ENCODE results near the gene DAP.

The DAP gene

GRCh38 chr5:10744681-10745080 is 16.4 kb downstream of the DAP start:
- Histone ChIP-seq H3K9me3 (ENCODE audit: insufficient read depth, low read length, severe bottlenecking) (peaks cover 5% of the 10 kb centered on the region), H3K4me1 (ENCODE audit: insufficient read depth, low read length) (no peaks in the 10 kb centered on the region), H3K4me3 (ENCODE audit: low read depth in 1 of 2, low read length in 2 of 2) (no peak overlapping the region), H4K20me1 (ENCODE audit: insufficient read depth, low read length) (peaks cover 4% of the 10 kb centered on the region; the same call in 1 of the 2 replicates), H3K27ac (ENCODE audit: low read length) (no peak overlapping the region), H3K79me2 (ENCODE audit: insufficient read depth, low read length) (peaks cover 25% of the 10 kb centered on the region), H3K4me2 (ENCODE audit: insufficient read depth, low read length) (no peak overlapping the region), H3K27me3 (ENCODE audit: insufficient read depth, low read length, poor library complexity) (no peaks in the 10 kb centered on the region), H2AFZ (ENCODE audit: low read depth, low read length) (no peak overlapping the region), H3K9ac (ENCODE audit: low read depth, low read length) (no peak overlapping the region), H3K36me3 (ENCODE audit: insufficient read depth, low read length) (peaks cover 95% of the 10 kb centered on the region)
- DNase-seq: no peak
- no peak for TF ChIP-seq EZH2 (IDR thresholded peaks at IDR 0.05; ENCODE audit: borderline replicate concordance, low read depth, low read length, severe bottlenecking)
- TF ChIP-seq CTCF (IDR thresholded peaks at IDR 0.05; ENCODE audit: borderline replicate concordance, extremely low read depth, low read length, poor library complexity, severe bottlenecking): no peak
- ATAC-seq (ENCODE audit: insufficient read depth, low read depth): no peak

GRCh38 chr5:10743951-10744350 is 17.1 kb downstream of the DAP start:
- Histone ChIP-seq H3K4me3 (ENCODE audit: low read depth in 1 of 2, low read length in 2 of 2) (no peak overlapping the region), H3K9me3 (ENCODE audit: insufficient read depth, low read length, severe bottlenecking) (peaks cover 5% of the 10 kb centered on the region), H3K9ac (ENCODE audit: low read depth, low read length) (no peak overlapping the region), H3K27me3 (ENCODE audit: insufficient read depth, low read length, poor library complexity) (no peaks in the 10 kb centered on the region), H3K36me3 (ENCODE audit: insufficient read depth, low read length) (peaks cover 93% of the 10 kb centered on the region), H3K4me2 (ENCODE audit: insufficient read depth, low read length) (no peak overlapping the region), H3K27ac (ENCODE audit: low read length) (no peak overlapping the region), H2AFZ (ENCODE audit: low read depth, low read length) (no peak overlapping the region), H3K79me2 (ENCODE audit: insufficient read depth, low read length) (peaks cover 24% of the 10 kb centered on the region; the same call in 1 of the 2 replicates), H3K4me1 (ENCODE audit: insufficient read depth, low read length) (no peaks in the 10 kb centered on the region), H4K20me1 (ENCODE audit: insufficient read depth, low read length) (peaks cover 4% of the 10 kb centered on the region; the same call in 1 of the 2 replicates)
- ATAC-seq (ENCODE audit: insufficient read depth, low read depth): no peak
- TF ChIP-seq EZH2 (IDR thresholded peaks at IDR 0.05; ENCODE audit: borderline replicate concordance, low read depth, low read length, severe bottlenecking) (no peak), CTCF (IDR thresholded peaks at IDR 0.05; ENCODE audit: borderline replicate concordance, extremely low read depth, low read length, poor library complexity, severe bottlenecking) (no peak)
- DNase-seq: no peak

GRCh38 chr5:10743526-10743925 is 17.5 kb downstream of the DAP start:
- Histone ChIP-seq H3K9ac (ENCODE audit: low read depth, low read length) (no peak overlapping the region), H3K4me1 (ENCODE audit: insufficient read depth, low read length) (no peaks in the 10 kb centered on the region), H3K4me2 (ENCODE audit: insufficient read depth, low read length) (no peak overlapping the region), H3K9me3 (ENCODE audit: insufficient read depth, low read length, severe bottlenecking) (peaks cover 5% of the 10 kb centered on the region), H3K27ac (ENCODE audit: low read length) (no peak overlapping the region), H4K20me1 (ENCODE audit: insufficient read depth, low read length) (peaks cover 4% of the 10 kb centered on the region; the same call in 1 of the 2 replicates), H3K4me3 (ENCODE audit: low read depth in 1 of 2, low read length in 2 of 2) (no peak overlapping the region), H3K79me2 (ENCODE audit: insufficient read depth, low read length) (peaks cover 24% of the 10 kb centered on the region), H2AFZ (ENCODE audit: low read depth, low read length) (no peak overlapping the region), H3K36me3 (ENCODE audit: insufficient read depth, low read length) (peaks cover 93% of the 10 kb centered on the region), H3K27me3 (ENCODE audit: insufficient read depth, low read length, poor library complexity) (no peaks in the 10 kb centered on the region)
- DNase-seq (no peak), ATAC-seq (ENCODE audit: insufficient read depth, low read depth) (no peak)
- TF ChIP-seq CTCF (IDR thresholded peaks at IDR 0.05; ENCODE audit: borderline replicate concordance, extremely low read depth, low read length, poor library complexity, severe bottlenecking) (no peak), EZH2 (IDR thresholded peaks at IDR 0.05; ENCODE audit: borderline replicate concordance, low read depth, low read length, severe bottlenecking) (no peak)

GRCh38 chr5:10741661-10742060 is 19.4 kb downstream of the DAP start:
- ATAC-seq (ENCODE audit: insufficient read depth, low read depth) (no peak), DNase-seq (no peak)
- TF ChIP-seq CTCF (IDR thresholded peaks at IDR 0.05; ENCODE audit: borderline replicate concordance, extremely low read depth, low read length, poor library complexity, severe bottlenecking): peak; percentile 20
- TF ChIP-seq EZH2 (IDR thresholded peaks at IDR 0.05; ENCODE audit: borderline replicate concordance, low read depth, low read length, severe bottlenecking): no peak
- Histone ChIP-seq H3K9me3 (ENCODE audit: insufficient read depth, low read length, severe bottlenecking) (peaks cover 5% of the 10 kb centered on the region), H4K20me1 (ENCODE audit: insufficient read depth, low read length) (peaks cover 6% of the 10 kb centered on the region), H3K27ac (ENCODE audit: low read length) (no peak overlapping the region), H3K27me3 (ENCODE audit: insufficient read depth, low read length, poor library complexity) (no peaks in the 10 kb centered on the region), H3K4me3 (ENCODE audit: low read depth in 1 of 2, low read length in 2 of 2) (no peak overlapping the region), H3K9ac (ENCODE audit: low read depth, low read length) (no peak overlapping the region), H3K79me2 (ENCODE audit: insufficient read depth, low read length) (peaks cover 33% of the 10 kb centered on the region), H3K4me2 (ENCODE audit: insufficient read depth, low read length) (no peak overlapping the region), H3K4me1 (ENCODE audit: insufficient read depth, low read length) (no peaks in the 10 kb centered on the region), H2AFZ (ENCODE audit: low read depth, low read length) (no peak overlapping the region), H3K36me3 (ENCODE audit: insufficient read depth, low read length) (peaks cover 83% of the 10 kb centered on the region)
